ENCODE data around the gene CRACR2B.

GRCh38 chr11:818396-819128, 9.2 kb upstream of the CRACR2B start, which contains the start of gene PNPLA2:
- TF ChIP-seq CTCF (IDR thresholded peaks at IDR 0.05) (no peak), SIN3A (IDR thresholded peaks at IDR 0.05; ENCODE audit: borderline replicate concordance, insufficient read depth, low read depth, low read length) (no peak), POLR2AphosphoS5 (IDR thresholded peaks at IDR 0.05; ENCODE audit: low read depth, low read length) (no peak)

Measured in Panc1 (cell line).